GM21529 (cell line): ENCODE measurements around the gene WIPF1.
A peak's percentile ranks its signal among the peaks of the same experiment; 100 is the strongest.

Source experiments
- ATAC-seq: cut with Tn5 transposase; IDR thresholded peaks from one replicate; pipeline ENCODE4 v1.9.1; 2021; ENCODE audit not compliant: unreplicated experiment

WIPF1 gene

GRCh38 chr2:174597345-174598047 lies at the start of gene WIPF1:
Gene WIPF1 (minus strand): TSS chr2:174597804. CDS start chr2:174585573, 12,231 bp downstream.
- ATAC-seq = peak; percentile 46

- no peak for ATAC-seq
These were observed 47.7 kb upstream of the WIPF1 start for GRCh38 chr2:174645296-174645695.

- ATAC-seq = no peak
These were observed 46.8 kb upstream of the WIPF1 start for GRCh38 chr2:174644406-174644805.

- ATAC-seq = no peak
These were observed 45.8 kb upstream of the WIPF1 start for GRCh38 chr2:174643356-174643755.

GRCh38 chr2:174641168-174641567 lies 43.6 kb upstream of the WIPF1 start:
- ATAC-seq = no peak

GRCh38 chr2:174636987-174637386 lies 39.4 kb upstream of the WIPF1 start:
- no peak for ATAC-seq

- no peak for ATAC-seq
These were observed 38.3 kb upstream of the WIPF1 start for GRCh38 chr2:174635776-174636404.

- ATAC-seq = no peak
These were observed 37.5 kb upstream of the WIPF1 start for GRCh38 chr2:174635015-174635593.

GRCh38 chr2:174634130-174635014 lies 36.8 kb upstream of the WIPF1 start:
- ATAC-seq = peak; percentile 63

- ATAC-seq = no peak
These were observed 36.0 kb upstream of the WIPF1 start for GRCh38 chr2:174633623-174633930.

GRCh38 chr2:174632841-174633622 lies 35.4 kb upstream of the WIPF1 start:
- ATAC-seq = peak; percentile 32

GRCh38 chr2:174631009-174631981 lies 33.7 kb upstream of the WIPF1 start:
- ATAC-seq = no peak

- no peak for ATAC-seq
These were observed 32.5 kb upstream of the WIPF1 start for GRCh38 chr2:174630107-174630506.

GRCh38 chr2:174629506-174629905 lies 31.9 kb upstream of the WIPF1 start:
- ATAC-seq = no peak

- ATAC-seq = no peak
These were observed 31.0 kb upstream of the WIPF1 start for GRCh38 chr2:174628528-174629169.

GRCh38 chr2:174627216-174627615 lies 29.6 kb upstream of the WIPF1 start:
- ATAC-seq = no peak

GRCh38 chr2:174624895-174625430 lies 27.4 kb upstream of the WIPF1 start:
- ATAC-seq = no peak

GRCh38 chr2:174623690-174624089 lies 26.1 kb upstream of the WIPF1 start:
- no peak for ATAC-seq

- no peak for ATAC-seq
These were observed 25.6 kb upstream of the WIPF1 start for GRCh38 chr2:174623106-174623637.
